ENCODE data around the gene MAMDC4.

MAMDC4 gene

GRCh38 chr9:136825295-136826187, 26.6 kb upstream of the MAMDC4 start (continued):
- TF ChIP-seq ZNF335 (tag by site-specific recombination; conservative IDR thresholded peaks at IDR 0.05) (no peak), ZNF174 (tag by site-specific recombination; IDR thresholded peaks at IDR 0.05) (no peak), GLI2 (tag by site-specific recombination; IDR thresholded peaks at IDR 0.05; ENCODE audit: borderline replicate concordance, low read depth) (no peak), TRIM28 (IDR thresholded peaks at IDR 0.05; ENCODE audit: borderline replicate concordance, low read length) (no peak)

- ChIA-PET CTCF (interaction anchor here (0.6 to 1.3 kb wide), 4 partner anchors 16 to 121 kb away, joined by 3 read pairs; partner anchors contain the start of genes AJM1 and RABL6), POLR2A (no interaction called here)
- Histone ChIP-seq H3K4me1 (ENCODE audit: control insufficient read depth, insufficient read depth, low read length) (no peaks in the 10 kb centered on the region), H3K4me3 (ENCODE audit: low read depth, low read length) (no peak overlapping the region), H3K27ac (ENCODE audit: extremely low read depth, low read depth, low read length) (no peak overlapping the region), H3K36me3 (ENCODE audit: control insufficient read depth in 2 of 2, insufficient read depth in 1 of 2, low read length in 2 of 2) (peaks cover 0 to 76% of the 10 kb centered on the region in 2 experiments; a peak in 1 of 3 replicates), H3K9me3 (ENCODE audit: control insufficient read depth, insufficient read depth, low read depth, low read length) (no peaks in the 10 kb centered on the region)
- no peak for TF ChIP-seq ZNF48 (tag by site-specific recombination; IDR thresholded peaks at IDR 0.05)
- no peak for TF ChIP-seq BCL6B (tag by site-specific recombination; IDR thresholded peaks at IDR 0.05)
- no peak for TF ChIP-seq MEIS1 (CRISPR knock-in tag; IDR thresholded peaks at IDR 0.05; ENCODE audit: borderline replicate concordance)
- no peak for TF ChIP-seq ZNF184 (tag by site-specific recombination; IDR thresholded peaks at IDR 0.05)
- no peak for TF ChIP-seq ZNF426 (tag by site-specific recombination; IDR thresholded peaks at IDR 0.05)
- TF ChIP-seq ZBTB20 (tag by site-specific recombination; IDR thresholded peaks at IDR 0.05): no peak
- TF ChIP-seq ZNF621 (tag by site-specific recombination; IDR thresholded peaks at IDR 0.05): no peak
- TF ChIP-seq ZXDB (tag by site-specific recombination; IDR thresholded peaks at IDR 0.05): no peak
- TF ChIP-seq ZNF639 (tag by site-specific recombination; IDR thresholded peaks at IDR 0.05): no peak
- TF ChIP-seq ZNF529 (tag by site-specific recombination; IDR thresholded peaks at IDR 0.05; ENCODE audit: insufficient replicate concordance): no peak
- TF ChIP-seq ZNF513 (tag by site-specific recombination; IDR thresholded peaks at IDR 0.05): no peak
- no peak for TF ChIP-seq ZNF645 (tag by site-specific recombination; IDR thresholded peaks at IDR 0.05)
- TF ChIP-seq ZNF302 (tag by site-specific recombination; IDR thresholded peaks at IDR 0.05; ENCODE audit: low read depth): no peak
- no peak for TF ChIP-seq ZNF157 (tag by site-specific recombination; IDR thresholded peaks at IDR 0.05)
- TF ChIP-seq ZNF792 (tag by site-specific recombination; IDR thresholded peaks at IDR 0.05): no peak
- no peak for TF ChIP-seq ZNF518A (tag by site-specific recombination; conservative IDR thresholded peaks at IDR 0.05; ENCODE audit: low read depth)
- TF ChIP-seq HOXA7 (CRISPR knock-in tag; IDR thresholded peaks at IDR 0.05; ENCODE audit: borderline replicate concordance): no peak
- TF ChIP-seq ZNF202 (tag by site-specific recombination; IDR thresholded peaks at IDR 0.05; ENCODE audit: borderline replicate concordance): no peak
- TF ChIP-seq ZNF133 (tag by site-specific recombination; IDR thresholded peaks at IDR 0.05): no peak
Observed at GRCh38 chr9:136826188-136826541, 26.0 kb upstream of the MAMDC4 start.
